HG03139 (cell line): ENCODE results near the gene CRABP1.
"Not testable (repeated sequence)": the region's sequence is repeated elsewhere in the genome, so short reads cannot be mapped to it uniquely, and the experiment has no call there.

Experiments
- ATAC-seq: cut with Tn5 transposase; IDR thresholded peaks from one replicate; pipeline ENCODE4 v1.9.1; 2021; ENCODE audit not compliant: unreplicated experiment

CRABP1 gene

DNA sequence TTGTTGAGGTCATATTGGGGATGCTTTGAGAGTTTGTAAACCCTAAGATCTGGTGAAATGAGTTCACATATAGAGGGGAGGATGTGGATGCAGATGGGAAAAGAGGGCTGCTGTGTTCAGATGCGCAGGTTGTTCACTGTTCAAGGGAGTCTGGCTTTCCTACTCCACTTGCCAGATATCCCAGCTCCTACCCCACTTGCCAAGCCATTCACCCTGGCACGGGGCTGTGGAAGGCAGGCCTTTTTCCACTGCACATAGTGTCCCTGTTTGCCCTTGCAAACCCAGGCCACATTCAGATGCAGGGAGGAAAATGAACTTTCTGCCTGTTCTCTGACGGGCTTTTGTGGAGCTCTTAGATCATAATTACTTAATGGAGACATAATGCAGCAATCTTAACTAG is 29.0 kb downstream of the CRABP1 start:
- no peak for ATAC-seq

DNA sequence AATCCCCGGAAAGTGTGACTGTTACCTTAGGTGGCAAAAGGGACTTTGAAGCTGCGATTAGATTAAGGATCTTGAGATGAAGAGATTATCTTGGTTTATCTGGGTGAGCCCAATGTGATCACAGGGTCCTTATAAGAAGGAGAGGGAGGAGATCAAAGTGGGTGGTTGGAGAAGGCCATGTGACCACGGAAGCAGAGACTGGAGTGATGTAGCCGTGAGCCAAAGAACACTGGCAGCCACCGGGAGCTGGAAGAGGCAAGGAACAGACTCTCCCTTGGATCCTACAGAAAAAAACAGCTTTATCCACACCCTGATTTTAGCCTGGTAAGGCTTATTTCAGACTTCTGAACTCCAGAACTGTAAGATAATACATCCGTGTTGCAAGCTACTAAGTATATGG is 29.9 kb downstream of the CRABP1 start:
- no peak for ATAC-seq

DNA sequence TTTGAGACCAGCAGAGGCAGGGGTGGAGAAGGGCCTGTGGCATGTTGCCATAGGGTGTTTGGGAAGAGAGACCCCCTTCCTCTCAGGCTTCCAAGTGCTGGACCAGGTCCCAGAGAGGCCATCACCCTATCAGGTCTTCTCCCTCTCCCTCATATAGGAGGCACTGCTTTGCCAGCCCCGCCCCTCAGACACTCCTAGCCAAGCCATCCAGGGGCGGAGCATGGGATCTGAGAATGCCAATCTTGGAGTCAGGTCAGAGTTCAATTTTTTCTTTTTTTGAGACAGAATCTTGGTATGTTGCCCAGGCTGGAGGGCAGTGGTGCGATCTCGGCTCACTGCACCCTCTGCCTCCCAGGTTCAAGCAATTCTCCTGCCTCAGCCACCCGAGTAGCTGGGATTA is 32.7 kb downstream of the CRABP1 start:
- no peak for ATAC-seq

GRCh38 chr15:78374436-78375393 is 34.6 kb downstream of the CRABP1 start:
- ATAC-seq: no peak

GRCh38 chr15:78380143-78380542 is 40.0 kb downstream of the CRABP1 start:
- not testable (repeated sequence) for ATAC-seq

DNA sequence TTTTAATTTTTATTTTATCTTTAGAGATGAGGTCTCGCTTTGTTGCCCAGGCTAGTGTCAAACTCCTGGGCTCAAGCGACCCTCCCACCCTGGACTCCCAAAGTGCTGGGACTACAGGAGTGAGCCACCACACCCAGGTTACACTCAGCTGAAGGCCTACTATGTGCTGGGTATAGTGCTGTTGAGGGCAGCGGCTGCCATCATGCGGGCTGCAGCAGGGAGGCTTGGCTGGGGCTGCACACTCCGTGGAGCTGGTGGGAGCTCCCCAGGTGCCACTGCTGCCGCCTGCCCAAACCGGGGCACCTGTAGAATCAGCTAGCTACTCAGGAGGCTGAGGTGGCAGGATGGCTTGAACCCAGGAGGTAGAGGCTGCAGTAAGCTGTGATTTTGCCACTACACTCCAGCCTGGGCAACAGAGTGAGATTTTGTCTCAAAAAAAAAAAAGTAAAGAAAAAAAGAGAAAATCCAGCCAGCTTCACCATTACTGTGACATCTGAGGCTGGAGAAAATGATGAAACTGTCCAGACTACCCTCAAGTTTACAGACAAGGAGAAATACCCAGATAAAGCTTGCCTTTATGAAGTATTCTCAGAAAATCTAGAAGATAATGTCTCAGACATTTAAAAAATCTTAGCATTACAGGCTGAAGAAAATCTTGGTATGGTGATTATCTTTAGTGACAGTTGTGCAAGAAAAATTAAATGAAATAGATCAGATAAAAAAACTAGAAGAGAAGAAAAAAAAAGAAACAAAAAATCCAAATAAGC is 42.1 kb downstream of the CRABP1 start:
- ATAC-seq: no peak

DNA sequence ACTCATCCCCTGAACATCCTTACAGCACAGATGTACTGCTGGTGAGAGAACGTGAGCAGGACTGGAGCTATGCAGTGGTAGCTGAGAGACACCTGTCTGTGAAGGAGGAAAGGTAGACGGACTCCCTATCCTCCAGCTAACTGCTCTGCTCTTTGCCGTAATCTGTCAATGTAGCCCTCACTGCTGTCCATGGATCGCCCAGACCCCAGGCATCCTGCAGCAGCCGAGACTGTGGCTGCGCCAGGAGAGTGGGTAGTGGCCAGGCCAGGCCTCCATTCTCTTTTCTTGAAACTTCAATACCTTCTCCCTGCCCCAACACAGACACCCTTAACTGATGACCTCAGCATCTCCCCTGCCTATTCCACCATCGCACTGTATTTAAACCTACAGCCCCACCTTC is 44.5 kb downstream of the CRABP1 start:
- no peak for ATAC-seq

DNA sequence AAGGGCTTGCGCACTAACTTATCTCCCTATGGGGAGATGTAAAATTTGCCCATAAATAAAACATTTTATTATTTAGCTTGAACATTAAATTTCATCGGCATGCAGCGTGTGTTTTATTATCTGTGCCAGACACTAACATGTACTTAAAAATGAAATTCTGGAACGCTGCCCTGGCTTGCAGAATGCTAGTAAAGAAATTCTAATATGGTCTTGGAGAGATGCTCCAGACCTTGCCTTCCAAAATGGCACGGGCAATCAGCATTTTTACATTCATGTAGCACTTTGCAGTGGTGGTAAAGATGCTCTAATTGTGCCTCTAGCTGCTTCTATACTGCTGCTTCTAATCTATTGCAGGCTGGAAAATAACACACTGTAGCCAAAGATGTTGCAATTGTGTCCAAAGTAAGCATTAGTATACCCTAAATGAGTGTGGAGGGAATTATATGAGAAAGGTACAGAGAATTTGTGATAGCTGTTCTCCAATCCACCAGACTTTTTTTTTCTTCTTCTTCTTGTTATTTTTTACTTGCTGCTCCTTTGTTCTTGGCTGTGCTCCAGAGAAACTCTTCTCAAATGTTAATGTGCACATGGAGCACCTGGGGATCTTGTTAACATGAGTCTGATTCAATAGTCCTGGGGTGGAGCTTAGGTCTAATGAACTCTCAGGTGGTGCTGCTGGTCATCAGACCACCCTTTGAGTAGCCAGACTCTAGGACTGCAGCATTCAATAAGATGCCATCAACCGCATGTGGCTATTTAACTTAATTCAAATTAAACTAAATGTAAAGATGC is 47.3 kb downstream of the CRABP1 start:
- no peak for ATAC-seq

DNA sequence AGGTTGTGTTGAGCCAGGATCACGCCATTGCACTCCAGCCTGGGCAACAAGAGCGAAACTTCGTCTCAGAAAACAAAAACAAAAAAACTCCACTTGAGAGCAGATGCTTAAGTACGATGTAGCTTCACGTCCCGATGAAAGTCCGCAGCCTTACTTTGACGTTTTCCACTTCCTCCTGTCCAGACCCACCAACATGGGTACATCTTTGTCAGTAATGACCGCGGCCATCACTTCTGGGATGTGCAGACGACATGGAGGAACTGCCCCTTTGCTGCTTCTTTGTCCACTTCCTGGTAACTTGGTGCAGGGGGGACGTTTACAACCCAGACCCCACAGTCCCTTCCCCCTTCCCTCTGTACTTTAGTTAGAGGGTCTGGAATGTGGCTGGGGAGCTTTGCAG is 48.7 kb downstream of the CRABP1 start:
- ATAC-seq: no peak

DNA sequence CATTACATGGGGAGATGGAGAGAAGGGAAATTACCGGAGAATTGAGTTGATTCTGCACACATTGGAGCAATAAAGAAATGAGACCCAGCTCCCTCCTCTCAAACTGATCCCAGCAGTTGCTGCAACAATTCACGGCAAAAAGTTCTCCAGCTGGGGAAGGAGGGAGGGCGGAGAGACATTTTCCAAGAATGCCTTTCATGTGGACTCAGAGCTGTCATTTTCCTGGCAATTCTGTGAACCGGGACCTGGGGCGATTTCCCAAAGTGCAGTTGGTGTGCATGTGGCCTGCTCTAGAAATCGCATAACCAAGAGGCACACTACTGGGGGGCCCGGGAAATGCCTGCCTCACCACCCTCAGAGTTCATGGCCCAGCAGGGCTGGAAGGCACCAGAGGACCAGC is 49.2 kb downstream of the CRABP1 start:
- no peak for ATAC-seq

GRCh38 chr15:78389738-78390137 is 49.6 kb downstream of the CRABP1 start:
- no peak for ATAC-seq

- ATAC-seq: no peak
These were observed 50.1 kb downstream of the CRABP1 start for GRCh38 chr15:78390242-78390641.

- no peak for ATAC-seq
These were observed 50.7 kb downstream of the CRABP1 start for GRCh38 chr15:78390826-78391225.

- ATAC-seq: no peak
These were observed 51.6 kb downstream of the CRABP1 start for GRCh38 chr15:78391781-78392180.

GRCh38 chr15:78392430-78392829 is 52.3 kb downstream of the CRABP1 start:
- ATAC-seq: no peak

GRCh38 chr15:78393137-78393536 is 53.0 kb downstream of the CRABP1 start:
- no peak for ATAC-seq

DNA sequence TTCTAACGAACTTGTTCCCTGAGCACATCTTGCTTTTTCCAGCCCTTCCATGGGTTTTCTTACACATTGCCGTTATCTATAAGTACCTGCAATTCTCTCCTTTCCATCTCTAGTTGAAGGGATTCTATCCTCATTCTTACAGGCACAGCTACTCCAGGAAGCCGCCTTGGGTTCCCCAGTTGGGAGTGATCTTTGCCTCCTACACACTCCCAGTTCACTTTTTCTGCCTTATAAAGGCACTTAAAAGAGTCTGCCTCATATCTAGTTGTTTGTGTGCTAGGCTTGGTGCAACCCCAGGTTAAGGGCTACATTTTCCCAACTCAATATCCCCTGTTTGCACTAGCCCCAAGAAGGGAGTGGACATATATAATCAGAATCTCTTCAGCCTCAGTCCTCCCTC is 53.9 kb downstream of the CRABP1 start:
- ATAC-seq: no peak

GRCh38 chr15:78394981-78395616 is 54.9 kb downstream of the CRABP1 start:
- no peak for ATAC-seq

DNA sequence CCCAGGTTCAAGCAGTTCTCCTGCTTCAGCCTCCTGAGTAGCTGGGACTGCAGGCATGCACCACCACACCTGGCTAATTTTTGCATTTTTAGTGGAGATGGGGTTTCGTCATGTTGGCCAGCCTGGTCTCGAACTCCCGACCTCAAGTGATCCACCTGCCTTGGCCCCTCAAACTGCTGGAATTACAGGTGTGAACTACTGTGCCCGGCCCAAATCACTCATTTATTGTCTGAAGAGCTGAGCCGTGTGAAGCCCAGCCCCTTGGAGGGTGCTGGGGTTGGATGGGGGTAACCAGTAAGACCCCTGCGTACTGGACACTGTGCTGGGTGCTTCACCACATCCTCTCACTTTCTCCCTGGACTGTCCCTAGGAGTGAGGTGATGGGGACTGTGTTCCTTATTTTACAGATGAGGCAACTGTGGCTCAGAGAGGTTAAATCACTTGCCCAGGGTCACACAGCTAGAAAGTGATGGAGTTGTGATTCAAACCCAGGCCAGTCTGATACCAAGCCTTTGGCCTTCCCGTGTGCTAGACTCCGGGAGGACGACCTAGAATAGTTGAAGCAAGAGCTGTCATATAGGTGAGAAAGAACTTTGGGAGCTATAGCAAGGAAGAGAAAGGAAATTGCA is 56.1 kb downstream of the CRABP1 start:
- ATAC-seq: no peak

GRCh38 chr15:78396976-78397375 is 56.8 kb downstream of the CRABP1 start:
- ATAC-seq: no peak
